GM19397 (cell line): ENCODE measurements around the gene FAR1.

Experiments used
- ATAC-seq: cut with Tn5 transposase; IDR thresholded peaks from one replicate; pipeline ENCODE4 v1.9.1; 2021; ENCODE audit warnings: mild to moderate bottlenecking, moderate library complexity; ENCODE audit not compliant: unreplicated experiment

FAR1 gene

GRCh38 chr11:13669544-13670488, 1.3 kb downstream of the FAR1 start:
- no peak for ATAC-seq

DNA sequence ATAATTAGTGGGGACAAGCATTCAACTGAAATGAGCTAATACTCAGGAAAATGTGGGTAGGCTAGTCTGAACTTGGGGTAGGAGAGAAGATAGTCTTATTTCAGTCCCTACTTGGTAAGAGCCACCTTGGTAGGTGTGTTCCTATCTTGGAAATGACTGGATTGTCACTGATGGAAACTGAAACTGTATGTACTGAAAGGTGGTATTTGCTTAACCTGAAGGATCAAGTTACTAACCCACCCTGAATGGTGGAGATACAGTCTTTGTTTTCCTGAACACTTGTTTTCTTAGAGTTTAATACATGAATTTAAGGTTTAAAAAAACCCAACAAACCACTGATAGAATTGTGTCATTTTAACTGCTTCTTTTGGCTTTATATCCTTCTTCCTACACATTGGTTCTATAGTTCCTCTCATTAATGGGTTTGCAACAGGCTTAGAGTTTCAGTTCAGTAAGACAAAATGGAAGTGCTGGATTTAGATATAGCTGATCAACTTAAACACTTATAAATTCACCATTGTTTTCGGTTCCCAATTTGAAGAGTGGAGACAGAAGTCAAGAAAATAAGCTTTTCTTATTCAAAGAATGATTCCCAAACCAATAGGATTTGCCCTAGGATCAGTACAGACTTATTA, 4.2 kb downstream of the FAR1 start:
- no peak for ATAC-seq

- no peak for ATAC-seq
Observed at GRCh38 chr11:13674799-13675509, 6.5 kb downstream of the FAR1 start.

DNA sequence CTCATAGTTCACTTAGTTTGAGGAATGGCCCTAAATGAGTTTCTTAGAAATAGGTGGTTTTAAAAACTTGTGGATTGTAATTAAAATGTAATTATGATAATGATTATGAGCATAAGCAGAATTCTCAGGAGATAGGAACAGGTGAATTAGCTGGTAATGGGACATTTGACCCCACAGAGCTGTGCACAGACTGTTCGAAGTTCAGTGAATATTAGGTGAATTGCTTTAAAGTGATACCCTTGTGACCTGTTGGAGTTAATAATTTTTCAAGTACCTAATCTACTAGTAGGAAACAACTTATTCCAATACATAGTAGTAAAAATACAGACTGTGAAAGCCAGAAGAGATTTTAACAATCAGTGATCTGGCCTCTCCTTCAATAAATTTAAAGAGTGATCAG, 8.1 kb downstream of the FAR1 start:
- ATAC-seq: no peak

- no peak for ATAC-seq
Observed at GRCh38 chr11:13679768-13680167, 11.3 kb downstream of the FAR1 start.

- ATAC-seq: peak; percentile 71
Observed at GRCh38 chr11:13680501-13681264, 12.2 kb downstream of the FAR1 start.

GRCh38 chr11:13681446-13681845, 13.0 kb downstream of the FAR1 start:
- ATAC-seq: no peak

- ATAC-seq: no peak
Observed at GRCh38 chr11:13682212-13682611, 13.7 kb downstream of the FAR1 start.

DNA sequence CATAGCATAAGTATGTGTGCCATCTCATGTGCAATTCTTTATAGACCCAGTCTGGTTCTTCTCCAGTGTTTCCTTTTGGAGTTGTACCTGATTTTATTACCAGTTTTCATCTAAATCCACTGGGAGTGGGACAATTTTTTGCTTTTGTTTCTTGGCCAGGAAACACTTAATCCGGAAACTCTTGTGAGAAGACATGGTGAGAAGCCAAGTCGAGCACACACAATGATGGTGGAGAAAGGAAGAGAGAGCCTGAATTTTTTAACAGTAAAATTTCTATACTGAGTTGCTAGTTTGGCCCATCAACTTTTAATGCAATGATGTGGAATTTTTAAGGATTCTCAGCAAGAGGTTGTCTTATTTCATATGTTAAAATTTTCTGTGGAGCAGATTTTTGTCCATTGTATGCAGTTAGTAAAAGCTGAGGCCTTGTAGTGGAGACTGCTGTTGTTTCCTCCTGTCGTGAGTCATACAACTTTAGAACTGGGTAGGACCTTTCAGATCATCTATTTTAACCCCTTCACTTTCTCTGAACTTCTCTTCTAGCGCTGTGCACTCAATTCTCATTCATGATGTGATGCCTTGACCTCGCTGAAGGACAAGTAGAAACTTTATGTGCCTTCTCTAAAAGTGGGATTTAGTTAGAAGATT, 17.1 kb downstream of the FAR1 start:
- ATAC-seq: no peak

- ATAC-seq: no peak
Observed at GRCh38 chr11:13686776-13687175, 18.3 kb downstream of the FAR1 start.

GRCh38 chr11:13687271-13687670, 18.8 kb downstream of the FAR1 start:
- no peak for ATAC-seq

DNA sequence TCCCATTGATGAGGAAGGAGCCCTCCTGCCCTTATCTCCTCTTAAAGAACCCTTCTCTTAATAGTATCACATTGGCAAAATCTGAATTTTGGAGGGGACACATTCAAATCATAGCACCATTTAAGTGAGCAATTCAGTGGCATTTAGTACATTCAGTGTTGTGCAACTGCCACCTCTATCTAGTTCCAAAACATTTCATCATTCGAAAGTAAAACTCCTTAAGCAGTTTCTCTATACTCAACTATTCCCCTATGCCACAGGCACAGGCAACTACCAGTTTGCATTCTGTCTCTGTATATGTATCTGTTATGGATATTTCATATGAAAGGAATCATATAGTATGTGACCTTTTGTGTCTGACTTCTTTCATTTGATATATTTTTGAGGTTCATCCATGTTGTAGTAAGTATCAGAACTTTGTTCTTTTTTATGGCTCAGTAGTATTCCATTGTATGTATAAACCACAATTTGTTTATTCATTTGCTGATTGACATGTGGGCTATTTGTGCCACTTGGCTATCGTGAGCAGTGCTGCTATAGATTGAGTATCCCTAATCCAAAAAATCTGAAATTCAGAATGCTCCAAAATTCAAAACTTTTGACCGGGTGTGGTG, 22.9 kb downstream of the FAR1 start:
- ATAC-seq: no peak

- ATAC-seq: no peak
Observed at GRCh38 chr11:13692172-13692571, 23.7 kb downstream of the FAR1 start.

GRCh38 chr11:13694115-13694514, 25.6 kb downstream of the FAR1 start:
- ATAC-seq: no peak

GRCh38 chr11:13695886-13696285, 27.4 kb downstream of the FAR1 start:
- no peak for ATAC-seq

DNA sequence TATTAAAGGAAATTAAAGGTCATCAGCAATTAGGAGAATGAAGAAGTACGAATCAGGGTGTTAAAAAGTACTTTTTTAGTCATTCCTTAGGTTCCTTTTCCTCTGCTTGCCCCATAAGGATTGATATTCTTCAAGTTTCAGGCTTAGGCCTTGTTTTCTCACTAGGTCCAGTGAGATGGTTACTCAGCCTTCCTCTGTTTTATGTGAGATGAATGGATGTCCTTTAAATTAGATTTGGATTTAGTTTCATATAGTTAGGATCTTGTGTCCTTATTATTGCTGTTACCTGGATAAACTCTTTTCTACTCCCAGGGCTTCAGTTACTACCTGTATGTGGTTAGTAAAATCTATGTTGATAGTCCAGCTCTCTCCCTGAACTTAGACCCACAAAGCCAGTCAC, 29.2 kb downstream of the FAR1 start:
- ATAC-seq: no peak

DNA sequence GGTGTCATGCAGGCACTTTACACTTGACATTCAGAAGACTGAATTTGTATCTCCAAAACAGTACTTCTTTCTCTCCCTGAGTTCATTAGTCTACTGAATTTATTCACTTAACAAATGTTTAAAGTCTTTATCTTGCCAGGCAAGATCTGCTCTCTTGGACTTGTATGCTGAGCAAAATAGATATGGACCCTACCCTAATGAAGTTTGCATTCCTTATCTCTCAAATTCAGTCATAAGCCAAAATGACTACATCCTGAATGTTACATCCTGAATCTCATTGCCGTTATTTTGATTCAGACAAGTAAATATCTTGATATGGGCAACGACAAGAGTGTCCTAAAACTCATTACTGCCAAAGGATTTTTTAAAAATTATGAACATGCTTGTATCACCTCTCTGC, 29.7 kb downstream of the FAR1 start:
- no peak for ATAC-seq

DNA sequence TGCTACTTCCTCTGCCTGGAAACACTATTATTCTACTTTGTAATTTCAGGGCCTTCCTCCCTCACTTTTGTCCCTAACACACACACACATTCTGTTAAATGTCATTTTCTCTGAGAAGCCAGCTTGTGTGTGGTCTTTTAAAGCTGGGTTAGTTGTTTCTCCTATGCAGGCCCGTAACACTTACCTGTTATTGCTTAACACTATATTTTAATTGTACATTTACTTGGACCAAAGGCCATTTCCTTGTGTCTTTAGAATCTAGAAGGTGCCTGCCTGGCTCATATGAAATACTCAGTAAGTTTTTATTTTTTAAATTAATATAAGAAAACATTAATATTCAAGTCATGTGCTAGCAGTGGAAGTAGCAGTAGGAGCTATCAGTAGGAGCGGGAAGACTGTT, 30.6 kb downstream of the FAR1 start:
- ATAC-seq: no peak

- no peak for ATAC-seq
Observed at GRCh38 chr11:13699870-13700269, 31.4 kb downstream of the FAR1 start.

DNA sequence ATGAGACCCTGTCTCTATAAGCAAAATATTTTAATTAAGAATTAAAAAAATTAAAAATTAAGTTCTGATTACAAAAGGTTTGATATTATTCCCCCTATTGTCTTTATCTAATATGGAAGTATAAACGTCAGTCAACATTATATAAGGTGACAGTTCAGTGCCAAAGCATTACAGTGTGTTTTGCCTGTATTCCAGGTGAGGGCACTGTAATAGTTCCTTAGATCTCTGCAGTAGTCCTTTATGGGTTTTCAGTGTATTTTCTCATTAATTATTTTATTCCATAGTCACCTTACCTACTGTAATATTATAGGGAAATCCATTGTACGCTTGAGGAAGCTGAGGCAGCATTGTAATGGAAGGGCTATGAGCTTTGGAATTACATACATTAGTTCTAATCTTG, 33.0 kb downstream of the FAR1 start:
- ATAC-seq: no peak
